ENCODE data around the gene CPA1.
"Not testable (repeated sequence)": the region's sequence is repeated elsewhere in the genome, so short reads cannot be mapped to it uniquely, and the experiment has no call there.

Gene CPA1

DNA sequence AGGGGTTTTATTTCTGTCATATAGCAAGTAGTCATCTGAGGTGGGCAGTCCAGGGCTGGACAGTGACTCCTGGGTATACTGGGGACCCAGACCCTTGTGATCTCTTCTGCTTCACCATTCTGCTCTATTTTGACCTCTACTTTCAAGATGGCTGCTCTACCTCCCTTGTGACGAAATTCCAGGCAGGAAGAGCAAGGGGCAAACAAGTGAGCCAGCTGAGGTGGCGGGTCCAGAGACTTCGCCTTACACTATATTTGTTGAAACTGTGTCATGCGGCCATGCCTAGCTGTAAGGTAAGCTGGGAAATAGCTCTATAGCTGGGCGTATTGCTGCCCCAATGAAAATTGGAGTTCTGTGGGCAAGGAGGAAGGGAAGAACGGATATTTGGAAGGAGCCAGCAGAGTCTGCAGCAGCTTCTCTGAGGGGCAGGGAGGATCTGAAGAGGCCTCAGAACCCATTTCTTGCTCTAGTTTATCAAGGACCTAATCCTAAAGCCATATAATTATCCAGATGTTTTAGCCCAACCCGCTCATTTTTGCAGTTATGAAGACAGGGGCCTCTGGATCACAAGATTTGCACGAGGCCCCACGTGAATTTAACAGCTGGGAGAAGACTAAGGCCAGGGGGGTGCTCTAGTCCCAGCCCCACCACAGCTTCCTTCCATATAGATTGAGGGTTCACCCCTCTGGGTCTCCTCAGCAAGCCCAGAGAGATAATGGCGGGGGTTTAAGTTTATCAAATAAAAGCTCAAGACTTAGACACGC is 7.7 kb upstream of the CPA1 start:
- no peak for DNase-seq
- no peak for TF ChIP-seq POLR2A (IDR thresholded peaks at IDR 0.05; ENCODE audit: low read length)
- TF ChIP-seq GATA1 (IDR thresholded peaks at IDR 0.05; ENCODE audit: low read depth, low read length), result no peak

DNA sequence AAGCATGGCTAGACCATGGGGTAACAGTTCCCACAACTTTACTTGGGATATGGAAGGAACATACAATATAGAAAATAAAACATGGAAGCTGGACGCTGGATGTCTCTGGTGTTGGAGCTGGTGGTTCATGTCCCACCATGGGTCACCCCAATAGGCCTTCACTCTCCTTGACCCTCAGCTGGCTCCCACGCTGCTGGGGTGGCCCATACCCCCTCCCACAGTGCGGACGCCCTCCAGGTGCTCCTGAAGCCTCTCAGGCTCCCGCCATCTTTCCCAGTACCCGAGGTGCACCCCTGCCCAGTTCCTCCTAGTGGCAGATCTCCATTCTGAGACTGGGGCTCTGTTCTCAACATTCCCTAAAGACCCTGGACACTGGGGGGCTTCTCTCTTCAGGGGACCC is 5.8 kb upstream of the CPA1 start:
- no peak for TF ChIP-seq GATA1 (IDR thresholded peaks at IDR 0.05; ENCODE audit: low read depth, low read length)
- TF ChIP-seq POLR2A (IDR thresholded peaks at IDR 0.05; ENCODE audit: low read length), result no peak
- DNase-seq, result no peak

DNA sequence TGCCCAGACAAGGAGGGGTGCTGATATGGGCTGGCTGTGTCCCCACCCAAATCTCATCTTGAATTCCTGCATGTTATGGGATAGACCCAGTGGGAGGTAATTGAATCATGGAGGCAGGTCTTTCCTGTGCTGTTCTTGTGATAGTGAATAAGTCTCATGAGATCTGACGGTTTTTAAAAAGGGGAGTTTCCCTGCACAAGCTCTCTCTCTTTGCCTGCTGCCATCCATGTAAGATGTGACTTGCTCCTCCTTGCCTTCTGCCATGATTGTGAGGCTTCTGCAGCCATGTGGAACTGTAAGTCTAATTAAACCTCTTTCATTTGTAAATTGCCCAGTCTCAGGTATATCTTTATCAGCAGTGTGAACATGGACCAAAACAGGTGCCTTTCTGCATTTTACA is 3.8 kb upstream of the CPA1 start:
- not testable (repeated sequence) for DNase-seq

- TF ChIP-seq GATA1 (IDR thresholded peaks at IDR 0.05; ENCODE audit: low read depth, low read length) (no peak), POLR2A (IDR thresholded peaks at IDR 0.05; ENCODE audit: low read length) (no peak)
These were observed 3.1 kb upstream of the CPA1 start for GRCh38 chr7:130377178-130377577.

GRCh38 chr7:130379019-130379418 is 1.3 kb upstream of the CPA1 start:
- no peak for TF ChIP-seq GATA1 (IDR thresholded peaks at IDR 0.05; ENCODE audit: low read depth, low read length)
- TF ChIP-seq POLR2A (IDR thresholded peaks at IDR 0.05; ENCODE audit: low read length), result no peak
- no peak for DNase-seq

More at GRCh38 chr7:130377178-130377577, 3.1 kb upstream of the CPA1 start:
- DNase-seq, result no peak

DNA sequence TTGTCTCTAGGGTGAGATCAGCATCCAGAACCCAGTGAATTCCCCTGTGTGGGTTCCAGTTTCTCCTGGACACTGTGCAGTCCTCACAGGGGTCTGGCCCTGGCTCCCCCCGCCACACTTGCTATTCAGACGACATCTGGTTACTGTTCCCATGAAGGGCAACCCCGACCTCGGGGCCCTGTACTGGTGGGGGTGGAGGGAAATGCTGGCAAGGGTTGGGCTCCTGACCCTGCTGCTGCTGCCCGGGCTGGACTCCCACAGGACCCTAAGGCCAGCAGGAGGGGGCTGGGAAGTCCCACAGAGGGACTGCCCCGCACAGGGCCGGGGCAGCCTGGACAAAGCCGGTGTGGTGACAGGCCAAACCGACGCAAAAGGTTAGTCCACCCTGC is 768 bp upstream of the CPA1 start:
- no peak for TF ChIP-seq POLR2A (IDR thresholded peaks at IDR 0.05; ENCODE audit: low read length)
- TF ChIP-seq GATA1 (IDR thresholded peaks at IDR 0.05; ENCODE audit: low read depth, low read length), result no peak
- no peak for DNase-seq

- TF ChIP-seq GATA1 (IDR thresholded peaks at IDR 0.05; ENCODE audit: low read depth, low read length) (no peak), POLR2A (IDR thresholded peaks at IDR 0.05; ENCODE audit: low read length) (no peak)
- no peak for DNase-seq
These were observed 664 bp downstream of the CPA1 start for GRCh38 chr7:130380861-130381455.

- TF ChIP-seq POLR2A (IDR thresholded peaks at IDR 0.05; ENCODE audit: low read length), result no peak
- TF ChIP-seq GATA1 (IDR thresholded peaks at IDR 0.05; ENCODE audit: low read depth, low read length), result no peak
- peak in 1 of 2 experiments; percentile 5 for DNase-seq
These were observed 1.4 kb downstream of the CPA1 start for GRCh38 chr7:130381468-130382312.

- DNase-seq, result no peak
- TF ChIP-seq GATA1 (IDR thresholded peaks at IDR 0.05; ENCODE audit: low read depth, low read length) (no peak), POLR2A (IDR thresholded peaks at IDR 0.05; ENCODE audit: low read length) (no peak)
These were observed 3.1 kb downstream of the CPA1 start for GRCh38 chr7:130383187-130383980.

GRCh38 chr7:130384371-130384801 is 4.1 kb downstream of the CPA1 start:
- no peak for DNase-seq
- no peak for TF ChIP-seq GATA1 (IDR thresholded peaks at IDR 0.05; ENCODE audit: low read depth, low read length)
- TF ChIP-seq POLR2A (IDR thresholded peaks at IDR 0.05; ENCODE audit: low read length), result no peak

DNA sequence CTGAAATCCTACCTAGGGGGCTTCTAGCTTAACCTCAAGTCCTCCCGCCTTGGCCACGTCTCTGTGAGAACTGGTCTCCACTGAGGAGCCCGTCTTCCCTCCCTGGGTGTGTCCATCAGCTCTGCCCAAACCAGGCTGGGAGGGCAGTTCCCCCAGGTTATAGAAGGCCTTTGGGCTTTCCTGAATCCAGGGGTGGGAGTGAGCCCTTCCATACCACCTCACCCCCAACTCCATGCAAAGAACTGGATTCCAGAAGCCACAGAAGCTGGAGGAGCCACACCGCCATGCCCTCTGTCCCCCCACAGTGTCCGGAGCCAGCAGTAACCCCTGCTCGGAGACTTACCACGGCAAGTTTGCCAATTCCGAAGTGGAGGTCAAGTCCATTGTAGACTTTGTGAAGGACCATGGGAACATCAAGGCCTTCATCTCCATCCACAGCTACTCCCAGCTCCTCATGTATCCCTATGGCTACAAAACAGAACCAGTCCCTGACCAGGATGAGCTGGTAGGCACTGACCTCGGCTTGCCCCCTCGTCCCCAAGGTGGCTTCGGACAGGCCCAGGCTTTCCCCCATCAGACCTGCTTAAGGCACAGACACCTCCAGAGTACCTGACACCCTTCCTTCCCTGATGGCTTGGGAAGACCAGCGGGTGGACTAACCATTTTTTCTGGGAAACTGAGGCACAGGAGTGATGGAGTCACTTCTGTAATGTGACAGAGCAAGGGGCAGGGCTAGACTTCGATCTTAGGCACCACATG is 4.7 kb downstream of the CPA1 start:
- no peak for TF ChIP-seq GATA1 (IDR thresholded peaks at IDR 0.05; ENCODE audit: low read depth, low read length)
- TF ChIP-seq POLR2A (IDR thresholded peaks at IDR 0.05; ENCODE audit: low read length), result no peak
- no peak for DNase-seq

DNA sequence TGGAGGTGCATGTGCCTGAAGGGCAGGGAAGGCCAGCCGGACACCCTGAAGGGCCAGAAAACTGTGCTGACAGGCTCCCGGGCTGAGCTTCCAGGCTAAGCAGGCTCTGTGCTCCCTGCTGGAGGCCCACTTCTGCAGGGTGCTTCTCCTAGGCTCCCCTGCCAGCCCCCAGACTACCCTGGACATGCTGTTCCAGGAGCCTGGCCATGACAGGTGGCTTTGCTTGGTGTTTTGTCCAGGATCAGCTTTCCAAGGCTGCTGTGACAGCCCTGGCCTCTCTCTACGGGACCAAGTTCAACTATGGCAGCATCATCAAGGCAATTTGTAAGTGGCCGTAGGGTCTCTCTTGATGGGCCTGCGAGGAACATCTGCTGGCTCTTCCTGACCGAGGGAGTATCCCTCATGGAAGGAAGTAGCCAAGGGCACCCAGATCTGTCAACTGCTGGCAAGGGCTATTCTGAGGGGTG is 5.3 kb downstream of the CPA1 start:
- DNase-seq, result no peak
- no peak for TF ChIP-seq GATA1 (IDR thresholded peaks at IDR 0.05; ENCODE audit: low read depth, low read length)
- TF ChIP-seq POLR2A (IDR thresholded peaks at IDR 0.05; ENCODE audit: low read length), result no peak

DNA sequence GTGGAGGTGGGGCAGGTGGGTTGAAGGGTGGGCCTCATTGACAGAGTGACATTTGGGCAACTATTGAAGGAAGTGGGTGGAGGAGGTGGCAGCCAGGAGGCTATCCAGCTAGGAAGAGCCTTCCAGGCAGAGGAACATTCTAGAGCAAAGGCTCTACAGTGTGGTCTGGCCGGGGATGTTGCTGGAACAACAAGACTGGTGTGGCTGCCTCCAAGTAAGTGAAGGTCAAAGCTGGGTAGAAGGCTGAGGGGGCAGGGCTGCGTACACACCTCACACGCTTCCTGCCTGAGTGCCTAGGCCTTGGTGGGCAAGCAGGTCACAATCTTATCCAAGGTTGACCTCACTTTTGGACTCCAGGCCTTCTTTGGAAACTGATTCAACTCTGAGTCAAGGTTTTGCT is 6.6 kb downstream of the CPA1 start:
- no peak for DNase-seq
- TF ChIP-seq GATA1 (IDR thresholded peaks at IDR 0.05; ENCODE audit: low read depth, low read length) (no peak), POLR2A (IDR thresholded peaks at IDR 0.05; ENCODE audit: low read length) (no peak)
